ENCODE results near the gene MYO5B. TPM values are rescaled to one million over a fixed set of nuclear protein-coding genes. Genes with fewer than 3 reads are reported as not detected.

Gene MYO5B
- total RNA-seq, 2 experiments from 2014 or later: not detected

- POLR2A ChIA-PET: no interaction called here
- no TSS peak for BruUV-seq (replicated peaks)
- H2AFZ ChIP-seq (ENCODE audit: low read length): no peak overlapping the region
- DNase-seq (ENCODE audit: low spot score): no peak
- TF ChIP-seq EZH2phosphoT487 (IDR thresholded peaks at IDR 0.05; ENCODE audit: borderline replicate concordance, low read depth, low read length) (no peak), CTCF (conservative IDR thresholded peaks at IDR 0.05; ENCODE audit: low read length) (no peak)
- H3K4me1 ChIP-seq (ENCODE audit: insufficient read depth, low read length, poor library complexity, severe bottlenecking): no peaks in the 10 kb centered on the region
- H3K27ac ChIP-seq (ENCODE audit: low read depth, low read length, poor library complexity, severe bottlenecking): no peak overlapping the region
- H3K4me3 ChIP-seq (ENCODE audit: low read depth, low read length, poor library complexity, severe bottlenecking): no peak overlapping the region
- no peaks in the 10 kb centered on the region for H3K9me2 ChIP-seq (ENCODE audit: insufficient read depth, low read length)
- CTCF ChIA-PET (ENCODE audit: unreplicated experiment): no interaction called here
- no peak overlapping the region for H3K4me2 ChIP-seq (ENCODE audit: low read length)
- H3K79me2 ChIP-seq (ENCODE audit: insufficient read depth, low read depth, low read length): no peaks in the 10 kb centered on the region
- H3K9me3 ChIP-seq (ENCODE audit: low read length): no peaks in the 10 kb centered on the region
- intact Hi-C loops (cut with micrococcal nuclease; ENCODE audit: unreplicated experiment): no loop called here
- H4K20me1 ChIP-seq (ENCODE audit: insufficient read depth, low read length): no peaks in the 10 kb centered on the region
- H3K36me3 ChIP-seq (ENCODE audit: insufficient read depth, low read length): no peaks in the 10 kb centered on the region
These were observed 263.2 kb downstream of the MYO5B start for GRCh38 chr18:49931760-49932159.

- POLR2A ChIA-PET: no interaction called here
- no peaks in the 10 kb centered on the region for H4K20me1 ChIP-seq (ENCODE audit: insufficient read depth, low read length)
These were observed 263.8 kb downstream of the MYO5B start for GRCh38 chr18:49931179-49931578.

More at GRCh38 chr18:49931179-49931578, 263.8 kb downstream of the MYO5B start:
- H3K4me1 ChIP-seq (ENCODE audit: insufficient read depth, low read length, poor library complexity, severe bottlenecking): no peaks in the 10 kb centered on the region
- BruUV-seq (replicated peaks): no TSS peak
- no peak overlapping the region for H3K4me3 ChIP-seq (ENCODE audit: low read depth, low read length, poor library complexity, severe bottlenecking)
- H3K4me2 ChIP-seq (ENCODE audit: low read length): no peak overlapping the region
- CTCF ChIA-PET (ENCODE audit: unreplicated experiment): no interaction called here
- H2AFZ ChIP-seq (ENCODE audit: low read length): no peak overlapping the region
- no peaks in the 10 kb centered on the region for H3K9me2 ChIP-seq (ENCODE audit: insufficient read depth, low read length)
- DNase-seq (ENCODE audit: low spot score): no peak
- no peaks in the 10 kb centered on the region for H3K9me3 ChIP-seq (ENCODE audit: low read length)
- no peak for TF ChIP-seq CTCF (conservative IDR thresholded peaks at IDR 0.05; ENCODE audit: low read length)
- TF ChIP-seq EZH2phosphoT487 (IDR thresholded peaks at IDR 0.05; ENCODE audit: borderline replicate concordance, low read depth, low read length): no peak
- no peaks in the 10 kb centered on the region for H3K36me3 ChIP-seq (ENCODE audit: insufficient read depth, low read length)
- intact Hi-C loops (cut with micrococcal nuclease; ENCODE audit: unreplicated experiment): no loop called here
- no peak overlapping the region for H3K27ac ChIP-seq (ENCODE audit: low read depth, low read length, poor library complexity, severe bottlenecking)
- H3K79me2 ChIP-seq (ENCODE audit: insufficient read depth, low read depth, low read length): no peaks in the 10 kb centered on the region
